Measurements from ENCODE around the gene NIPSNAP2. TPM values are rescaled to one million over a fixed set of nuclear protein-coding genes. Genes with fewer than 3 reads are reported as not detected.
"Not testable (repeated sequence)": the region's sequence is repeated elsewhere in the genome, so short reads cannot be mapped to it uniquely, and the experiment has no call there.

NIPSNAP2 gene
- total RNA-seq, 2 experiments from 2014 or later, result 54.2 to 56.7 TPM

- intact Hi-C loops (cut with micrococcal nuclease), result no loop called here
- POLR2A ChIA-PET, result interaction anchor here (0.6 to 0.9 kb wide), 2 partner anchors 11 to 12 kb away, joined by 3 read pairs; no protein-coding TSS in a partner anchor
- H3K9me3 Mint-ChIP-seq, result no peaks in the 10 kb centered on the region
- peaks cover 12% of the 10 kb centered on the region for H3K36me3 Mint-ChIP-seq (ENCODE audit: low read depth)
- H3K4me1 Mint-ChIP-seq (ENCODE audit: low read depth), result no peaks in the 10 kb centered on the region
- H3K4me3 Mint-ChIP-seq, result no peak overlapping the region
- no peaks in the 10 kb centered on the region for H3K27me3 Mint-ChIP-seq
- H3K27ac Mint-ChIP-seq, result no peak overlapping the region
- DNase-seq (no peak), ATAC-seq (no peak)
- TF ChIP-seq CTCF (IDR thresholded peaks at IDR 0.05), result no peak
- CTCF ChIA-PET, result interaction anchor here (1.0 to 5.8 kb wide), 2 partner anchors 8 to 65 kb away, joined by 3 to 44 read pairs; no protein-coding TSS in a partner anchor
Measured at GRCh38 chr7:56007891-56008290, 43.5 kb downstream of the NIPSNAP2 start.

GRCh38 chr7:56009695-56010094 lies 45.3 kb downstream of the NIPSNAP2 start:
- ATAC-seq, result no peak
- intact Hi-C loops (cut with micrococcal nuclease), result no loop called here
- peaks cover 20% of the 10 kb centered on the region for H3K36me3 Mint-ChIP-seq (ENCODE audit: low read depth)
- no peaks in the 10 kb centered on the region for H3K4me1 Mint-ChIP-seq (ENCODE audit: low read depth)
- TF ChIP-seq CTCF (IDR thresholded peaks at IDR 0.05), result no peak
- ChIA-PET CTCF (interaction anchor here (0.7 to 1.1 kb wide), 2 partner anchors 10 to 63 kb away, joined by 3 to 4 read pairs; no protein-coding TSS in a partner anchor), POLR2A (no interaction called here)
- H3K9me3 Mint-ChIP-seq, result no peaks in the 10 kb centered on the region
- DNase-seq, result no peak
- no peaks in the 10 kb centered on the region for H3K27me3 Mint-ChIP-seq
- H3K27ac Mint-ChIP-seq, result no peak overlapping the region
- H3K4me3 Mint-ChIP-seq, result no peak overlapping the region

- H3K9me3 Mint-ChIP-seq, result not testable (repeated sequence)
Measured at GRCh38 chr7:56017015-56017414, 52.6 kb downstream of the NIPSNAP2 start.

GRCh38 chr7:56019501-56019900 lies 55.1 kb downstream of the NIPSNAP2 start:
- Mint-ChIP-seq H3K9me3 (no peaks in the 10 kb centered on the region), H3K36me3 (ENCODE audit: low read depth) (peaks cover 32% of the 10 kb centered on the region), H3K4me3 (no peak overlapping the region), H3K27ac (no peak overlapping the region), H3K4me1 (ENCODE audit: low read depth) (no peaks in the 10 kb centered on the region), H3K27me3 (no peaks in the 10 kb centered on the region)
- intact Hi-C loops (cut with micrococcal nuclease), result no loop called here
- TF ChIP-seq CTCF (IDR thresholded peaks at IDR 0.05), result no peak
- POLR2A ChIA-PET, result interaction anchor here (1.2 kb wide), 1 partner anchor 11 kb away, joined by 3 read pairs; no protein-coding TSS in a partner anchor
- DNase-seq (no peak), ATAC-seq (no peak)
- CTCF ChIA-PET, result interaction anchor here (1.3 kb wide), 1 partner anchor 14 kb away, joined by 3 read pairs; no protein-coding TSS in a partner anchor

More at GRCh38 chr7:56017015-56017414, 52.6 kb downstream of the NIPSNAP2 start:
- H3K4me3 Mint-ChIP-seq; DNase-seq; POLR2A ChIA-PET; CTCF ChIA-PET; intact Hi-C loops (cut with micrococcal nuclease); H3K27me3 Mint-ChIP-seq; ATAC-seq; H3K27ac Mint-ChIP-seq; H3K4me1 Mint-ChIP-seq (ENCODE audit: low read depth): not testable (repeated sequence)
- H3K36me3 Mint-ChIP-seq (ENCODE audit: low read depth), result peaks cover 36% of the 10 kb centered on the region

DNA sequence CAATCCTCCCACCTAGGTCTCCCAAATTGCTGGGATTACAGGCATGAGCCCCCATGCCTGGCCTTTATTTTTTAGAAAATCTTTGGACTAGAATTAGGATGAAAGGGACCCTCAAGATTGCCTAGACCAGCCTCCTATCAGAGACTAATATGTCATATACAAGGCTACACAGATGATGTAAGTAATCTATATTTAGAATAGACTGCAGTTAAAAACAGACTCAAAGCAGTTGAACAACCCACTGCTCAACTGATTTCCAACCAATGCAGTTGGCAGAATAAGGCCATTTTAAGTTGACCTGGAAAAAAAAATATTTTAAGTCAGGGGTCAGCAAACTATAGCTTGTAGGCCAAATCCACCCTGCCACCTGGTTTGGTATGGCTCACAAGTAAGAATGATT lies 59.1 kb downstream of the NIPSNAP2 start:
- no peaks in the 10 kb centered on the region for H3K9me3 Mint-ChIP-seq
- TF ChIP-seq CTCF (IDR thresholded peaks at IDR 0.05), result no peak
- no peak overlapping the region for H3K27ac Mint-ChIP-seq
- CTCF ChIA-PET, result no interaction called here
- DNase-seq, result no peak
- no peak overlapping the region for H3K4me3 Mint-ChIP-seq
- ATAC-seq, result no peak
- POLR2A ChIA-PET, result no interaction called here
- peaks cover 31% of the 10 kb centered on the region for H3K36me3 Mint-ChIP-seq (ENCODE audit: low read depth)
- no peaks in the 10 kb centered on the region for H3K27me3 Mint-ChIP-seq
- H3K4me1 Mint-ChIP-seq (ENCODE audit: low read depth), result no peaks in the 10 kb centered on the region
- intact Hi-C loops (cut with micrococcal nuclease), result no loop called here

All from activated CD8-positive, alpha-beta T cell treated with anti-CD3 and anti-CD28 coated beads for 36 hours (primary cell).